ENCODE measurements around the gene RAB4B. TPM values are rescaled to one million over a fixed set of nuclear protein-coding genes. Genes with fewer than 3 reads are reported as not detected.

RAB4B gene
- total RNA-seq, 8 experiments from 2014 or later, result 14.5 to 23.0 (median 19.4) TPM

DNA sequence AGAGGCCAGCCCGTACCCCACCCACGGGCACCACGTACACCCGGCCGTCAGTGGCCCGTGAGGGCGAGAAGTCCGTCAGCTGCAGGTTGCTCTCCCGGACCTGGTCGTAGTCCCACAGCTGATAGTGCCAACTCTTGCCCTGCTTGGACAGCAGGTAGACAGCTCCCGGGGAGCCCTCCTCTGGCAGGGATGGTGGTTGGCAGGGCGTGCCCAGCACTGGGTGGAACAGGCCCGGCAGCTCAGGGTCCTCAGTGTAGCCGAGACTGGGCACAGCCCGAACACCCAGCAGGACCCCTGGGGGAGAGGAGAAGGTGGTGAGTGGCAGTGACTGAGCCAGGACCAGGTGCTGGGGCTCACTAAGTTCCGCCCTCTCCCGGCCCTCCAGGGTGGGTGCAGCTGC, 35.6 kb upstream of the RAB4B start:
- Histone ChIP-seq H3K27ac (peak overlapping the region in 1 of 2 donors; percentile 37), H3K4me3 (no peak overlapping the region), H3K4me1 (replicated peaks in 1 of 2) (no peaks in the 10 kb centered on the region)
- WGBS, 10 experiments, result 92 to 100% (median 95%) methylated on average over 1 to 6 of the region's 17 CpGs; no CpG with 5 or more reads in 6 of the 10 experiments
- in situ Hi-C loops (cut with MboI; ENCODE audit: low pct_unique_long_range_greater_than_20kb in 2 of 9, low sequenced_read_pairs in 9 of 9, unreplicated experiment in 9 of 9), result no loop called here
- ATAC-seq (replicated peaks in 6 of 8), result peak in 5 of 8 experiments; percentile 9 to 33 (median 15)

DNA sequence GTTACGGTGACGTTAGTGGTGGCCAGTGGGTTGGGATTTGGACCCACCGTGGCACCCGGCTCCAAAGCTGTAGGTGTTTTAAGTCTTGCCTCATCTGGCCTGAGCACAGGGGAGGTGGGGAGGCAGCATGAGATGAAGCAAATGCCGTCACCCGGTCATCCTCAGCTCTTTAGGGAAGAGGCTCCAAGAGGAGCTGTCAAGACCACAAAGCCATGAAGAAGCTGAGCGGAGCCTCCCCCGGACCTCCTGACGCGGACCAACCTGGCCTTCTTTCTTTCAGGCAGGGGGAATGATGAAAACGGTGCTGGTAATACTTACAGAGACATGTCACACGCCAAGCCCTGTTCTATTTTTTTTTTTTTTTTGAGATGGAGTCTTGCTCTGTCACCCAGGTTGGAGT, 35.2 kb upstream of the RAB4B start:
- Histone ChIP-seq H3K4me1 (replicated peaks in 1 of 2) (no peaks in the 10 kb centered on the region), H3K27ac (no peak overlapping the region), H3K4me3 (no peak overlapping the region)
- in situ Hi-C loops (cut with MboI; ENCODE audit: low pct_unique_long_range_greater_than_20kb in 2 of 9, low sequenced_read_pairs in 9 of 9, unreplicated experiment in 9 of 9), result no loop called here
- no peak for ATAC-seq (replicated peaks in 6 of 8)
- WGBS, 10 experiments, result 57 to 100% (median 97%) methylated on average over 2 to 7 of the region's 12 CpGs; no CpG with 5 or more reads in 4 of the 10 experiments

DNA sequence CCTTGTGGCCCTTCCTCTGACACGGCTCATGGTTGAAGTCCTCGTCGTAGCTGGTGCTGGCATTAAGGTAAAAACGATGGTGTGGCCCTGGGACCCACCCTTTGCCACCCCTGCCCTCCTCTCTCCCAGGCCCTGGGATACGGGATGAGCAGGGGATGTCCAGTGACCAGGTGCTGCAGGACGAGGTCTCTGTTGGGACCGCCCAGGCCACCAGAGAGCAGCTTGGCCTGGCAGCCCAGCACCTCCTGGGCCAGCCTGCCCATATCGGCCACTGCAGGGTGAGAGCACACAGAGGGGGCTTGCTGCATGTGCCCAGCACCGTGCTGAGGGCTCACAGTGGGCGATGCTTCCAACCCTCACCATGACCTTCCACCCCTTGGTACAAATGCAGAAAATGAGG, 34.1 kb upstream of the RAB4B start:
- Histone ChIP-seq H3K4me3 (no peak overlapping the region), H3K4me1 (replicated peaks in 1 of 2) (peaks cover 0 to 3% of the 10 kb centered on the region in 2 donors), H3K27ac (no peak overlapping the region)
- ATAC-seq (replicated peaks in 6 of 8), result no peak
- in situ Hi-C loops (cut with MboI; ENCODE audit: low pct_unique_long_range_greater_than_20kb in 2 of 9, low sequenced_read_pairs in 9 of 9, unreplicated experiment in 9 of 9), result no loop called here
- WGBS, 10 experiments, result 72 to 100% (median 92%) methylated on average over 1 to 7 of the region's 10 CpGs; no CpG with 5 or more reads in 3 of the 10 experiments

DNA sequence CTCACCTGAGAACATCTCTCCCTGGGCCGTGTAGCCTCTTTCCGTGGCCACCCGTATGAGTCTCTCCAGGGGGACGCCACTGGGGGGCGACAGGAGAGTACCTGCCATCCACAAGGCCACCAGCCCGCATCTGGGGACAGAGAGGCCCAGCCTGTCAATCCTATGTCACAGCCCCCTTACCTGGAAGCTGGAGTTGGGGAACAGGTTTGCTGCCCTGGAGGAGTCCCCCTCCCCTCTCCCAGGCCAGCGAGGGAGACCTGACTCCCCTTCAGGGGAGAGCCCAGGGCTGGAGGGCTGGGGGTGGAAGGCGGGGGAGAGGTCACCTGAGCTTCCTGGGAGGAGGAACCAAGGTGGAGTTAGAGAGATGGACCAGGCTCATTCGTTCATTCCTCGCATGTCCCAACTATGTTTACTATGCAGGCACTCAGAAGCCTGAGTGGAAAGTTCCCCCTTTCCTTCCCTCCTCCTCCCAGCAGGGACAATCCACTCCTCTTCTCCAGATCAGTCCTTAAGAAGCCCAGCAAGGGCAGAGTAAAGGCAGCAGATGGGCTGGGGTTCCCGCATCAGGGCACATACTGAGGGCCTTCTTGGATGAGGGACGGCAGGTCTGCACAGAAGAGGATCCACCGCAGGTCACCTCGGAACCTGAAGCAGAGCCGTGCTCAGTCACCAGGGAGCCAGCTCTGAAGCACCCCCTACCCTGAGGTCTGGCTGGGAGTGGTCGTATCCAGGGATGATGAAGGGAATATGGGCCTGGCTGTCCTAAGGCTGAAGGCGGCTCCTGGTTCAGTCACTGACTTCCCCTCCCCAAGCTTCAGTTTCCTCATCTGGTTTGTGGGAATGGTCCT, 33.3 kb upstream of the RAB4B start:
- no peak overlapping the region for H3K27ac ChIP-seq
- in situ Hi-C loops (cut with MboI; ENCODE audit: low pct_unique_long_range_greater_than_20kb in 2 of 9, low sequenced_read_pairs in 9 of 9, unreplicated experiment in 9 of 9), result no loop called here
- peak in 2 of 8 experiments; percentile 10 to 11 for ATAC-seq (replicated peaks in 6 of 8)
- 67 to 93% (median 80%) methylated on average over 1 to 11 of the region's 17 CpGs; no CpG with 5 or more reads in 4 of the 10 experiments for WGBS, 10 experiments
- H3K4me3 ChIP-seq, result no peak overlapping the region
- peaks cover 7 to 12% of the 10 kb centered on the region in 2 donors for H3K4me1 ChIP-seq (replicated peaks in 1 of 2)

DNA sequence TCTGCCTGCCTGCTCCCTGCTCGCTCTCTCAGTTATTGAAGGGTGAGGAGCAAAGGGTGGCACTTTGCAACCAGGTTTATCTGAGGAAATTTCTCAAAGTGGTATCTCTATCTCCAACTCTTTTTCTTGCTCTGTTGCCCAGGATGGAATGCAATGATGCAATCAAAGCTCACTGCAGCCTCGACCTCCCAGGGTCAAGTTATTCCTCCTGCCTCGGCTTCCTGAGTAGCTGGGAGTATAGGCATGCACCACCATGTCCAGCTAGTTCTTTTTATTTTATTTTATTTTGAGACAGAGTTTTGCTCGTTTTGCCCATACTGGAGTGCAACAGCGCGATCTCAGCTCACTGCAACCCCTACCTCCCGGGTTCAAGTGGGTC, 32.7 kb upstream of the RAB4B start:
- H3K4me3 ChIP-seq, result no peak overlapping the region
- ATAC-seq (replicated peaks in 6 of 8), result no peak
- 69 to 100% (median 78%) methylated on average over 1 to 4 of the region's 7 CpGs; no CpG with 5 or more reads in 4 of the 10 experiments for WGBS, 10 experiments
- peaks cover 7 to 12% of the 10 kb centered on the region in 2 donors for H3K4me1 ChIP-seq (replicated peaks in 1 of 2)
- H3K27ac ChIP-seq, result no peak overlapping the region
- in situ Hi-C loops (cut with MboI; ENCODE audit: low pct_unique_long_range_greater_than_20kb in 2 of 9, low sequenced_read_pairs in 9 of 9, unreplicated experiment in 9 of 9), result no loop called here

DNA sequence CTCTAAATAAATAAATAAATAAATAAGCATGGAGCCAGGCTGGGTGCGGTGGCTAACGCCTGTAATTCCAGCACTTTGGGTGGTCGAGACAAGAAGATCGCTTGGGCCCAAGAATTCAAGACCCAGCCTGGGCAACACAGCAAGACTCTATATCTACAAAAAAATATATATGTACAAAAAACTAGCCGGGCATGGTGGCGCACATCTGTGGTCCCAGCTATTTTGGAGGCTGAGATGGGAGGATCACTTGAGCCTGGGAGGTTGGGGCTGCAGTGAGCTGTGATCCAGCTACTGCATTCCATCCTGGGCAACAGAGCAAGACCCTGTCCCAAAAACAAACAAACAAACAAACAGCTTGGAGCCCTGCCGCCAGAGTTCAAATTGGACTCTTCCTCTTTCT, 30.5 kb upstream of the RAB4B start:
- in situ Hi-C loops (cut with MboI; ENCODE audit: low pct_unique_long_range_greater_than_20kb in 2 of 9, low sequenced_read_pairs in 9 of 9, unreplicated experiment in 9 of 9), result no loop called here
- WGBS, 10 experiments, result 83 to 100% (median 97%) methylated on average over 1 to 5 of the region's 7 CpGs; no CpG with 5 or more reads in 4 of the 10 experiments
- Histone ChIP-seq H3K27ac (no peak overlapping the region), H3K4me1 (replicated peaks in 1 of 2) (peaks cover 10 to 12% of the 10 kb centered on the region in 2 donors), H3K4me3 (no peak overlapping the region)
- no peak for ATAC-seq (replicated peaks in 6 of 8)

DNA sequence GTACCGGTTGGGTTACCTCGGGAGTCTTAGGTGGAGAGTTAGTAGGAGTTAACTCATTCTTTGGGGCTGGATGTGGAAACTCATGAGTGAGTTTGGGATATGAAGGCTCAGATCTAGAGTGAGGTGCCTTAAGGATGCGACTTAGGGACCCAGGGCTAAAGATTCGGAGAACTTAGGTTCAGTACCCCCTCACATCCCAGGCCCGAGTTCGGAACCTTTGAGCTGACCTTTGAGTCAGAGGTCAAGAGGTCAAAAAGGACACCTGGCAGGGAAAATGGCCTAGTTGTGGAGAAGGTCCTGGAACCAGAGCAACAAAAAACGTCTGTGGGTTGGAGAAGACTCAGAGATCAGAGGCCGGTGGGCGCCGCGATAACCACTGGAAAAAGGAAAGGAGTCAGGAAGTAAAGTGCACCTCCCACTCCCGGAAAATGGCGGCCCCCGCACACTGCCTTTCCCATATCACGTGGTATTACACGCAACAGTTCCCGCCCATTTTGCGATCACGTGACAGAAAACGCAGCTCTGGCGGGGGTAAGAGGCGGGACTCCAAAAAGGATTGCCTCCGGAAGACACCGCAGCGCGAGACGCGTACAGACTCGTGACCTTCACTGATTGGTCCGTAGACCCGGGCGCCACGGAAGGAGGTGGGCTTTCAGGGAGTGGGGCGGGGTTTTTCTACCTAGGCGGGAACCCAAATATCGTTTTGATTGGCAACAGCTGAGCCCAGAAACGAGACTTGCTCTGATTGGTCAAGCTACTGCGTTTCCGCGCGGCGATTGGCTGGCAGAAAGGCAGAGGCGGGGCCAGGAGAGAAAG, 27.8 kb upstream of the RAB4B start, which contains the start of gene ACTMAP:
ACTMAP (minus strand) TSS at position 420 of the 816 bp plus-strand sequence. CDS start 674 bp downstream, outside the sequence.
- peaks cover 10 to 12% of the 10 kb centered on the region in 2 donors for H3K4me1 ChIP-seq (replicated peaks in 1 of 2)
- 0 to 2% (median 0%) methylated on average over 1 to 17 of the region's 43 CpGs; no CpG with 5 or more reads in 1 of the 10 experiments for WGBS, 10 experiments
- H3K4me3 ChIP-seq, result peak within 1 kb of the TSS; percentile 59 to 90 (median 77)
- H3K27ac ChIP-seq, result peak within 1 kb of the TSS; percentile 81 to 89
- in situ Hi-C loops (cut with MboI; ENCODE audit: low pct_unique_long_range_greater_than_20kb in 2 of 9, low sequenced_read_pairs in 9 of 9, unreplicated experiment in 9 of 9), result no loop called here
- ATAC-seq (replicated peaks in 6 of 8), result peak; percentile 80 to 94 (median 92)

DNA sequence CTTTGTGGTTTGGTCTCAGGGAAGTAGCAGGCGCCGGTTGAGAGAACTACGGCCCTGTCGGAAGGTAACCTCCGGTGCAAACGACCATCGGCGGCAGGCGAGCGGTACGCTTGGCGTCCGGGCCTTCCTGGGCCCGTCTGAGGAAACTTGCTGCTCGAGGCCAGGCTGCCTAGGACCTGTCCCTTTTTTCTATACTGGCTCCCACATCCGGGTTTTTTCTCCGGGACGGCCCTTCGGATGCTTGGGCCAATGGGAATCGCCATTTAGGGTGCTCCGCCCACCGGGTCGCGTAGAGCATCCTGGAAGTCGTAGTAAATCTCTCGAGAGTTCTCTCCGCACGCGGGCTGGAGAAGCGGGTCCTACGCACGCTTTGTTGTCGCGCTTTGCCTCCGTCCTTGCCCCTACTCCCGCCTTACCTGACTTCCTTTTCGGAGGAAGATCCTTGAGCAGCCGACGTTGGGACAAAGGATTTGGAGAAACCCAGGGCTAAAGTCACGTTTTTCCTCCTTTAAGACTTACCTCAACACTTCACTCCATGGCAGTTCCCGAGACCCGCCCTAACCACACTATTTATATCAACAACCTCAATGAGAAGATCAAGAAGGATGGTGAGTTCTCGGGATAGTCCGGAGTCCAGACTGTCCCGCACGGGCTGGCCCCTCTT, 27.0 kb upstream of the RAB4B start, which contains the start of gene SNRPA:
SNRPA (plus strand) TSS at position 330 of the 664 bp plus-strand sequence; CDS start at position 536, 206 bp downstream.
- peak; percentile 73 to 83 (median 78) for ATAC-seq (replicated peaks in 6 of 8)
- in situ Hi-C loops (cut with MboI; ENCODE audit: low pct_unique_long_range_greater_than_20kb in 2 of 9, low sequenced_read_pairs in 9 of 9, unreplicated experiment in 9 of 9), result no loop called here
- Histone ChIP-seq H3K4me1 (replicated peaks in 1 of 2) (peaks cover 10 to 12% of the 10 kb centered on the region in 2 donors), H3K27ac (peak within 1 kb of the TSS; percentile 81 to 89), H3K4me3 (peak within 1 kb of the TSS; percentile 59 to 90 (median 77))
- 0 to 8% (median 0%) methylated on average over 1 to 32 of the region's 46 CpGs; no CpG with 5 or more reads in 1 of the 10 experiments for WGBS, 10 experiments

DNA sequence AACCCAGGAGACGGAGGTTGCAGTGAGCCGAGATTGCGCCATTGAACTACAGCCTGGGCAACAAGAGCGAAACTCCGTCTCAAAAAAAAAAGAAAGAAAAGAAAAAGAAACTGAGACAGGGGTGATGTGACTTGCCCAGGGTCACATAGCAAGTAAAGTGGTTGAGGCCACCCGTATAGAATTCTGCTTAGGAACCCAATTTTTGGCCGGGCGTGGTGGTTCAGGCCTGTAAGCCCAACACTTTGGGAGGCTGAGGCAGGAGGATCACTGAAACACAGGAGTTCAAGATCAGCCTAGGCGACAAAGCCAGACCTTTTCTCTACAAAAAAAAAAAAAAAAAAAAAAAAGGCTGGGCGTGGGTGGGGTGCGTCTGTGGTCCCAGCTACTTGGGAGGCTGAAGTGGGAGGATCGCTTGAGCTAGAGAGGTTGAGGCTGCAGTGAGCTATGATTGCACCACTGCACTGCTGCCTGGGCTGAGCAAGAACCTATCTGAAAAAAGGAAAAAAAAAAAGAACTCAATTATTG, 25.7 kb upstream of the RAB4B start:
- H3K4me1 ChIP-seq (replicated peaks in 1 of 2), result peaks cover 10 to 12% of the 10 kb centered on the region in 2 donors
- in situ Hi-C loops (cut with MboI; ENCODE audit: low pct_unique_long_range_greater_than_20kb in 2 of 9, low sequenced_read_pairs in 9 of 9, unreplicated experiment in 9 of 9), result no loop called here
- 40 to 83% (median 67%) methylated on average over 3 to 9 of the region's 12 CpGs; no CpG with 5 or more reads in 2 of the 10 experiments for WGBS, 10 experiments
- H3K4me3 ChIP-seq, result peak overlapping the region; percentile 59 to 90 (median 77)
- no peak for ATAC-seq (replicated peaks in 6 of 8)
- H3K27ac ChIP-seq, result no peak overlapping the region

DNA sequence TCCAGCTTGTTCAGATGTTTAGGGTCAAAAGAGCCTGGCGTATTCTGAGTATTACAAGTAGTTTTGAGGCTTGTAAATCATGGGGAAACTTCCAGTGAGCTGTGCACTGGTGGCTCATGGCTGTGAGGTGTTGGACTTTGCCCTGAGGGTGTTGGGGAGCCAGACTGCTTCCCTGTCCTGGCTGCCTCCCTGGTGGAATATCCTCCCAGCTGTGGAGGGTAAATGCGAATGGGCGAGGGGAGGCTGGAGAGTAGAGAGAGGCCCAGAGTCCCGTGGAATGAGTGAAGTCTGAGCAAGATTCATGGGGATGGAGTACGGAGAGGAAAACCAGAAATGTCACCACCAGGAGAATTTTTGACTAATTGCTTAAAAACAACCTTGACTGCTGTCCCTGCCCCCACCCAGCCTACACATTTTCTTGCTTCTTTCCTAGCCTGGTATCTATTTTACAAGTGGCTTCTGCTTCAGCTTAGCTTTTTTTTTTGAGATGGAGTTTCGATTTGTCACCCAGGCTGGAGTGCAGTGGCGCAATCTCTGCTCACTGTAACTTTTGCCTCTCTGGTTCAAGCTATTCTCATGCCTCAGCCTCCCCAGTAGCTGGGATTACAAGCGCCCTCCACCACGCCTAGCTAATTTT, 23.3 kb upstream of the RAB4B start:
- H3K27ac ChIP-seq, result no peak overlapping the region
- in situ Hi-C loops (cut with MboI; ENCODE audit: low pct_unique_long_range_greater_than_20kb in 2 of 9, low sequenced_read_pairs in 9 of 9, unreplicated experiment in 9 of 9), result no loop called here
- no peak overlapping the region for H3K4me3 ChIP-seq
- no peak for ATAC-seq (replicated peaks in 6 of 8)
- 64 to 100% (median 88%) methylated on average over 1 to 8 of the region's 9 CpGs; no CpG with 5 or more reads in 1 of the 10 experiments for WGBS, 10 experiments
- H3K4me1 ChIP-seq (replicated peaks in 1 of 2), result peaks cover under 1 to 4% of the 10 kb centered on the region in 2 donors

DNA sequence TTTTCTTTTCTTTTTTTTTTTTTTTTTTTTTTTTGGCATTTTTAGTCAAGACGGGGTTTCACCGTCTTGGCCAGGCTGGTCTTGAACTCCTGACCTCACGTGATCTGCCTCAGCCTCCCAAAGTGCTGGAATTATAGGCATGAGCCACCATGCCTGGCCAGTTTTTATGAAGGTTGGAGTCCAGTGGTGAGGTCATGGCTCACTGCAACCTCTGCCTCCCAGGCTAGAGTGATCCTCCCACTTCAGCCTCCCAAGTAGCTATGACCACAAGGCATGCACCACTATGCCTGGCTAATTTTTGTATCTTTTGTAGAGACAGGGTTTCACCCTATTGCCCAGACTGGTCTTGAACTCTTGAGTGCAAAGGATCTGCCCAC, 22.8 kb upstream of the RAB4B start:
- no peak for ATAC-seq (replicated peaks in 6 of 8)
- peaks cover 0 to 4% of the 10 kb centered on the region in 2 donors for H3K4me1 ChIP-seq (replicated peaks in 1 of 2)
- in situ Hi-C loops (cut with MboI; ENCODE audit: low pct_unique_long_range_greater_than_20kb in 2 of 9, low sequenced_read_pairs in 9 of 9, unreplicated experiment in 9 of 9), result no loop called here
- 60 to 100% (median 94%) methylated on average over 1 to 3 of the region's 3 CpGs; no CpG with 5 or more reads in 3 of the 10 experiments for WGBS, 10 experiments
- H3K27ac ChIP-seq, result no peak overlapping the region
- H3K4me3 ChIP-seq, result no peak overlapping the region

DNA sequence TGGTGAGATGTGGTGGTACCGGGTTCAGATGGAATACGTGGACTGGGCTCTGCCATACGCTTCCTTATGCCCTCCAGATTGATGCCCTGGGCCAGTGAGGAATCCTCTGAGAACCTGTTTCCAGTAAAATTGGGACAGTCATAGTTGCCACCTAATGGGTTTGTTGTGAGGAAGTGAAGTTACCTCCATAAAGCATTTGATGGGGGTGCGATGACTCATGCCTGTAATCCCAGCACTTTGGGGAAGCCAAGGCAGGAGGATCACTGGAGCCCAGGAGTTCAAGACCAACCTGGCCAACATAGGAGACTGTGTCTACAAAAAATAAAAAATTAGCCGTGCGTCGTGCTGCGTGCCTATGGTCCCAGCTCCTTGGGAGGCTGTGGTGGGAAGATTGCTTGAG, 22.3 kb upstream of the RAB4B start:
- in situ Hi-C loops (cut with MboI; ENCODE audit: low pct_unique_long_range_greater_than_20kb in 2 of 9, low sequenced_read_pairs in 9 of 9, unreplicated experiment in 9 of 9), result no loop called here
- H3K4me1 ChIP-seq (replicated peaks in 1 of 2), result peaks cover 0 to 4% of the 10 kb centered on the region in 2 donors
- H3K4me3 ChIP-seq, result no peak overlapping the region
- WGBS, 10 experiments, result 80 to 100% (median 100%) methylated on average over 1 to 7 of the region's 8 CpGs; no CpG with 5 or more reads in 5 of the 10 experiments
- ATAC-seq (replicated peaks in 6 of 8), result no peak
- no peak overlapping the region for H3K27ac ChIP-seq

Data from motor neuron (in vitro differentiated cells).